Astrocyte (in vitro differentiated cells and primary cell): Measurements from ENCODE around the gene OSCP1. TPM values are rescaled to one million over a fixed set of nuclear protein-coding genes. Genes with fewer than 3 reads are reported as not detected.
A peak's percentile ranks its signal among the peaks of the same experiment; 100 is the strongest.

Experiments used
- DNase-seq: peaks from one replicate; pipeline ENCODE4 v3.0.0-alpha.2; 2010; ENCODE audit warnings: low read depth
- FAIRE-seq: peaks from 2 replicates; lab custom pipeline; 2011; peaks lifted over from hg19 to GRCh38; lab: Jason Lieb, UNC
- H2AFZ ChIP-seq: 2 replicates; pipeline ENCODE4 v1.6.0; 2012; ENCODE audit warnings: low read depth, low read length, inconsistent platforms
- H3K27ac ChIP-seq: 2 replicates; pipeline ENCODE4 v1.5.1; 2011; ENCODE audit warnings: low read depth, low read length, inconsistent platforms
- H3K27me3 ChIP-seq: 2 replicates; pipeline ENCODE4 v1.6.0; 2011; ENCODE audit warnings: low read length, inconsistent platforms; ENCODE audit not compliant: insufficient read depth
- H3K36me3 ChIP-seq: 2 replicates; pipeline ENCODE4 v1.5.1; 2011; ENCODE audit warnings: low read length, inconsistent platforms; ENCODE audit not compliant: insufficient read depth
- H3K4me1 ChIP-seq: 2 replicates; pipeline ENCODE4 v1.5.1; 2011; ENCODE audit warnings: low read length, inconsistent platforms; ENCODE audit not compliant: insufficient read depth
- H3K4me2 ChIP-seq: 2 replicates; pipeline ENCODE4 v1.6.0; 2012; ENCODE audit warnings: low read length, inconsistent platforms
- H3K4me3 ChIP-seq: 2 replicates; pipeline ENCODE4 v1.5.1; 2011; ENCODE audit warnings: low read depth, mild to moderate bottlenecking, low read length, inconsistent platforms; ENCODE audit not compliant: insufficient read depth
- H3K79me2 ChIP-seq: 2 replicates; pipeline ENCODE4 v1.6.0; 2012; ENCODE audit warnings: mild to moderate bottlenecking, low read length, inconsistent platforms; ENCODE audit not compliant: insufficient read depth
- H3K9ac ChIP-seq: 2 replicates; pipeline ENCODE4 v1.6.0; 2012; ENCODE audit warnings: mild to moderate bottlenecking, low read length, inconsistent platforms
- H3K9me3 ChIP-seq: 2 replicates; pipeline ENCODE4 v1.5.1; 2012; ENCODE audit warnings: low read depth, mild to moderate bottlenecking, low read length, inconsistent platforms; ENCODE audit not compliant: insufficient read depth
- H4K20me1 ChIP-seq: 2 replicates; pipeline ENCODE4 v1.6.0; 2012; ENCODE audit warnings: low read length, inconsistent platforms; ENCODE audit not compliant: insufficient read depth
- H3K27ac Mint-ChIP-seq: one replicate; pipeline ENCODE4 v1.8.0; 2021; ENCODE audit warnings: mild to moderate bottlenecking, mixed read lengths; ENCODE audit not compliant: unreplicated experiment
- H3K27me3 Mint-ChIP-seq: one replicate; pipeline ENCODE4 v1.8.0; 2021; ENCODE audit warnings: low read depth, mixed read lengths; ENCODE audit not compliant: unreplicated experiment
- H3K36me3 Mint-ChIP-seq: one replicate; pipeline ENCODE4 v1.8.0; 2021; ENCODE audit warnings: low read depth, mixed read lengths; ENCODE audit not compliant: unreplicated experiment
- H3K4me1 Mint-ChIP-seq: one replicate; pipeline ENCODE4 v1.8.0; 2021; ENCODE audit warnings: low read depth, mixed read lengths; ENCODE audit not compliant: unreplicated experiment
- H3K4me3 Mint-ChIP-seq: one replicate; pipeline ENCODE4 v1.8.0; 2021; ENCODE audit warnings: mild to moderate bottlenecking, moderate library complexity, mixed read lengths; ENCODE audit not compliant: unreplicated experiment
- H3K9me3 Mint-ChIP-seq: one replicate; pipeline ENCODE4 v1.8.0; 2021; ENCODE audit warnings: mild to moderate bottlenecking, mixed read lengths; ENCODE audit not compliant: unreplicated experiment
- EZH2 ChIP-seq: IDR thresholded peaks from 2 replicates; pipeline ENCODE4 v1.6.1; 2012; ENCODE audit warnings: mild to moderate bottlenecking, low read length, inconsistent platforms; ENCODE audit not compliant: insufficient read depth
- total RNA-seq: library from RNA; stranded (reverse); gene quantifications from 2 replicates; pipeline ENCODE4 v1.2.1, GENCODE V29; 2021
- TF ChIP-seq, protein P1 (sequence below): IDR thresholded peaks from 2 replicates; pipeline ENCODE4 v1.5.1; 2011; ENCODE audit warnings: low read depth, mild to moderate bottlenecking, inconsistent platforms, low read length, moderate library complexity; ENCODE audit not compliant: insufficient read depth

OSCP1 gene
- total RNA-seq, 1 donor from 2014 or later: 6.3 TPM

- Mint-ChIP-seq H3K9me3 (no peaks in the 10 kb centered on the region), H3K4me3 (peak overlapping the region; percentile 48), H3K27me3 (no peaks in the 10 kb centered on the region), H3K4me1 (peaks cover 64% of the 10 kb centered on the region), H3K27ac (no peak overlapping the region), H3K36me3 (peaks cover 4% of the 10 kb centered on the region)
- Histone ChIP-seq H3K4me2 (no peak overlapping the region), H3K9me3 (no peaks in the 10 kb centered on the region), H3K36me3 (peaks cover 3% of the 10 kb centered on the region), H4K20me1 (peaks cover 46% of the 10 kb centered on the region), H3K4me3 (no peak overlapping the region), H3K27me3 (no peaks in the 10 kb centered on the region), H3K9ac (no peak overlapping the region), H3K4me1 (peaks cover 48% of the 10 kb centered on the region), H3K27ac (peak overlapping the region; percentile 21), H2AFZ (no peak overlapping the region), H3K79me2 (peaks cover 77% of the 10 kb centered on the region)
- no peak for TF ChIP-seq EZH2
- TF ChIP-seq, protein P1, sequence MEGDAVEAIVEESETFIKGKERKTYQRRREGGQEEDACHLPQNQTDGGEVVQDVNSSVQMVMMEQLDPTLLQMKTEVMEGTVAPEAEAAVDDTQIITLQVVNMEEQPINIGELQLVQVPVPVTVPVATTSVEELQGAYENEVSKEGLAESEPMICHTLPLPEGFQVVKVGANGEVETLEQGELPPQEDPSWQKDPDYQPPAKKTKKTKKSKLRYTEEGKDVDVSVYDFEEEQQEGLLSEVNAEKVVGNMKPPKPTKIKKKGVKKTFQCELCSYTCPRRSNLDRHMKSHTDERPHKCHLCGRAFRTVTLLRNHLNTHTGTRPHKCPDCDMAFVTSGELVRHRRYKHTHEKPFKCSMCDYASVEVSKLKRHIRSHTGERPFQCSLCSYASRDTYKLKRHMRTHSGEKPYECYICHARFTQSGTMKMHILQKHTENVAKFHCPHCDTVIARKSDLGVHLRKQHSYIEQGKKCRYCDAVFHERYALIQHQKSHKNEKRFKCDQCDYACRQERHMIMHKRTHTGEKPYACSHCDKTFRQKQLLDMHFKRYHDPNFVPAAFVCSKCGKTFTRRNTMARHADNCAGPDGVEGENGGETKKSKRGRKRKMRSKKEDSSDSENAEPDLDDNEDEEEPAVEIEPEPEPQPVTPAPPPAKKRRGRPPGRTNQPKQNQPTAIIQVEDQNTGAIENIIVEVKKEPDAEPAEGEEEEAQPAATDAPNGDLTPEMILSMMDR: peak; percentile 81
- FAIRE-seq (peak; percentile 39), DNase-seq (no peak)
Measured at GRCh38 chr1:36369061-36369861, 81.0 kb downstream of the OSCP1 start.

Other genes starting within 250 kb of the OSCP1 start
- 109 and 110 TPM in 2 replicates for gene THRAP3, start 226.0 kb downstream of the OSCP1 start, total RNA-seq
- gene SH3D21, start 144.1 kb downstream of the OSCP1 start, total RNA-seq: 13.6 and 16.3 TPM in 2 replicates
- 57.3 and 63.0 TPM in 2 replicates for gene EVA1B, start 126.8 kb downstream of the OSCP1 start, total RNA-seq
- gene STK40, start 64.5 kb downstream of the OSCP1 start, total RNA-seq: 69.6 and 71.1 TPM in 2 replicates
- 48.9 and 53.5 TPM in 2 replicates for gene LSM10, start 52.5 kb downstream of the OSCP1 start, total RNA-seq
- gene MRPS15, start 13.9 kb upstream of the OSCP1 start, total RNA-seq: 66.0 and 70.9 TPM in 2 replicates
- gene CSF3R, start 32.5 kb upstream of the OSCP1 start, total RNA-seq: 0.20 and 0.22 TPM in 2 replicates